NT2/D1 (cell line): ENCODE results near the gene NRIP1.

Experiments used
- DNase-seq: peaks from one replicate; pipeline ENCODE4 v3.0.0-alpha.2; 2011; ENCODE audit warnings: low read depth, low spot score
- H3K27me3 ChIP-seq: 2 replicates; pipeline ENCODE4 v1.6.0; 2011; ENCODE audit warnings: mild to moderate bottlenecking; ENCODE audit not compliant: insufficient read length, insufficient read depth
- H3K36me3 ChIP-seq: 2 replicates; pipeline ENCODE4 v1.6.1; 2011; ENCODE audit warnings: mild to moderate bottlenecking, low read length, mixed read lengths; ENCODE audit not compliant: insufficient read depth, insufficient read length
- H3K4me1 ChIP-seq: 2 replicates; pipeline ENCODE4 v1.5.1; 2011; ENCODE audit not compliant: insufficient read depth, insufficient read length
- H3K4me3 ChIP-seq: 2 replicates; pipeline ENCODE4 v1.5.1; 2011; ENCODE audit warnings: low read depth; ENCODE audit not compliant: insufficient read length
- H3K9ac ChIP-seq: 2 replicates; pipeline ENCODE4 v1.6.0; 2011; ENCODE audit warnings: low read depth; ENCODE audit not compliant: insufficient read length
- H3K9me3 ChIP-seq: 2 replicates; pipeline ENCODE4 v1.5.1; 2011; ENCODE audit warnings: mild to moderate bottlenecking, low read length; ENCODE audit not compliant: insufficient read depth
- SUZ12 ChIP-seq: IDR thresholded peaks from 2 replicates; pipeline ENCODE4 v1.6.1; 2011; ENCODE audit not compliant: insufficient read length, insufficient read depth; ENCODE audit errors: extremely low read depth
- YY1 ChIP-seq: IDR thresholded peaks from 2 replicates; pipeline ENCODE4 v1.6.1; 2011; ENCODE audit not compliant: insufficient read length, insufficient read depth
- ZNF274 ChIP-seq: IDR thresholded peaks from 2 replicates; pipeline ENCODE4 v1.6.1; 2011; ENCODE audit warnings: mild to moderate bottlenecking, low read depth, low read length

The NRIP1 gene

GRCh38 chr21:15080526-15080925 lies 15.7 kb upstream of the NRIP1 start:
- no peak for TF ChIP-seq SUZ12
- no peak for TF ChIP-seq ZNF274
- no peak for TF ChIP-seq YY1
- Histone ChIP-seq H3K9me3 (no peaks in the 10 kb centered on the region), H3K9ac (no peak overlapping the region), H3K4me3 (no peak overlapping the region), H3K27me3 (no peaks in the 10 kb centered on the region), H3K36me3 (no peaks in the 10 kb centered on the region), H3K4me1 (no peaks in the 10 kb centered on the region)
- no peak for DNase-seq

GRCh38 chr21:15079269-15079668 lies 14.5 kb upstream of the NRIP1 start:
- H3K9ac ChIP-seq, result no peak overlapping the region
- H3K4me3 ChIP-seq, result no peak overlapping the region
- no peaks in the 10 kb centered on the region for H3K36me3 ChIP-seq

GRCh38 chr21:15078180-15078579 lies 13.4 kb upstream of the NRIP1 start:
- no peaks in the 10 kb centered on the region for H3K4me1 ChIP-seq
- no peak for TF ChIP-seq SUZ12
- no peak for TF ChIP-seq ZNF274
- no peak for TF ChIP-seq YY1
- no peak overlapping the region for H3K4me3 ChIP-seq
- no peaks in the 10 kb centered on the region for H3K27me3 ChIP-seq
- H3K9ac ChIP-seq, result no peak overlapping the region
- no peaks in the 10 kb centered on the region for H3K9me3 ChIP-seq
- no peak for DNase-seq
- no peaks in the 10 kb centered on the region for H3K36me3 ChIP-seq

More at GRCh38 chr21:15079269-15079668, 14.5 kb upstream of the NRIP1 start:
- Histone ChIP-seq H3K9me3 (no peaks in the 10 kb centered on the region), H3K27me3 (no peaks in the 10 kb centered on the region), H3K4me1 (no peaks in the 10 kb centered on the region)
- TF ChIP-seq ZNF274, result no peak
- no peak for DNase-seq

- no peaks in the 10 kb centered on the region for H3K27me3 ChIP-seq
- H3K4me1 ChIP-seq, result no peaks in the 10 kb centered on the region
- no peak overlapping the region for H3K9ac ChIP-seq
- no peak overlapping the region for H3K4me3 ChIP-seq
- no peaks in the 10 kb centered on the region for H3K9me3 ChIP-seq
- H3K36me3 ChIP-seq, result no peaks in the 10 kb centered on the region
- TF ChIP-seq ZNF274 (no peak), SUZ12 (no peak)
- DNase-seq, result no peak
Observed at GRCh38 chr21:15077529-15078145, 12.8 kb upstream of the NRIP1 start.

GRCh38 chr21:15076730-15077129 lies 11.9 kb upstream of the NRIP1 start:
- TF ChIP-seq ZNF274 (no peak), YY1 (no peak), SUZ12 (no peak)
- Histone ChIP-seq H3K27me3 (no peaks in the 10 kb centered on the region), H3K9ac (no peak overlapping the region), H3K4me1 (no peaks in the 10 kb centered on the region), H3K36me3 (no peaks in the 10 kb centered on the region), H3K4me3 (no peak overlapping the region), H3K9me3 (no peaks in the 10 kb centered on the region)
- no peak for DNase-seq

- Histone ChIP-seq H3K4me3 (no peak overlapping the region), H3K9ac (no peak overlapping the region), H3K9me3 (no peaks in the 10 kb centered on the region), H3K4me1 (no peaks in the 10 kb centered on the region), H3K27me3 (peaks cover 6% of the 10 kb centered on the region), H3K36me3 (no peaks in the 10 kb centered on the region)
- TF ChIP-seq SUZ12 (no peak), ZNF274 (no peak)
- DNase-seq, result no peak
Observed at GRCh38 chr21:15071009-15071408, 6.2 kb upstream of the NRIP1 start.

GRCh38 chr21:15066123-15066575 lies 1.3 kb upstream of the NRIP1 start:
- Histone ChIP-seq H3K9ac (peak overlapping the region; percentile 88), H3K4me1 (no peaks in the 10 kb centered on the region), H3K27me3 (peaks cover 9% of the 10 kb centered on the region), H3K4me3 (peak overlapping the region; percentile 59), H3K36me3 (no peaks in the 10 kb centered on the region), H3K9me3 (no peaks in the 10 kb centered on the region)
- TF ChIP-seq ZNF274, result no peak
- TF ChIP-seq YY1, result no peak
- no peak for TF ChIP-seq SUZ12
- no peak for DNase-seq
